ENCODE measurements around the gene CRIP2.

DNA sequence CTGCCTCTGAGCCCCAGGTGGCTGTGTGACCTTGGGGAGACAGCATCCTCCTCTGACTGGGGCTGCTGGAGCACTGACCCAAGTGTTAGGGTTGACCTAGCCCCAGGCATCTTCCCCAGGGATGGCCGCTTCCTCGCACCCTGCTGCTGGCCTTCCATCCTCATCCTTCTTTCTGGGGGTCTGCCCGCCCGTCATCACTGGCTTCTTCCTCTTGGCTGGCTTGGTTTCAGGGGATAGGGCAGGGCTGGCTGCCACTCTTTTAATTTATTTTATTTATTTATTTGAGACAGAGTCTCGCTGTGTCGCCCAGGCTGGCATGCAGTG is 19.9 kb downstream of the CRIP2 start:
- TF ChIP-seq CTCF (IDR thresholded peaks at IDR 0.05) (no peak), POLR2A (IDR thresholded peaks at IDR 0.05) (no peak)
